IMR-90 (cell line): Measurements from ENCODE around the gene KRT82. TPM values are rescaled to one million over a fixed set of nuclear protein-coding genes. Genes with fewer than 3 reads are reported as not detected.

Source experiments
- ATAC-seq: fragments of 200-7000 bp; cut with Tn5 transposase; 2 replicates; pipeline ENCODE4 v1.9.1; 2020; ENCODE audit warnings: low read depth, mild to moderate bottlenecking, moderate library complexity
- BruUV-seq: library from RNA; stranded (reverse); fragments of 400-500 nt; replicated peaks from 2 replicates; lab custom pipeline; 2021; lab: Mats Ljungman, UMichigan
- CTCF ChIA-PET: fragments of 300-600 bp; formaldehyde crosslinking; extraction: SDS; loops from one replicate; lab custom pipeline; 2021; ENCODE audit warnings: antibody characterized with exemption; lab: Yijun Ruan, JAX
- POLR2A ChIA-PET: fragments of 300-600 bp; sonication (Branson Sonifier 250); formaldehyde crosslinking; loops from one replicate; lab custom pipeline; 2022; ENCODE audit warnings: antibody characterized with exemption; ENCODE audit not compliant: unreplicated experiment; lab: Charles Lee
- DNase-seq: peaks from one replicate; pipeline ENCODE4 v3.0.0; 2013
- H2AFZ ChIP-seq: replicated peaks from 2 replicates; pipeline ENCODE3; 2013; ENCODE audit warnings: low read length, mild to moderate bottlenecking; ENCODE audit not compliant: poor library complexity
- H2AK5ac ChIP-seq: 2 replicates; pipeline ENCODE4 v1.6.1; 2013; ENCODE audit warnings: low read depth, low read length, inconsistent platforms
- H2AK9ac ChIP-seq: replicated peaks from 2 replicates; pipeline ENCODE3; 2013; ENCODE audit warnings: mild to moderate bottlenecking, low read depth, low read length, moderate library complexity; ENCODE audit not compliant: poor library complexity
- H2BK120ac ChIP-seq: 2 replicates; pipeline ENCODE4 v1.6.1; 2013; ENCODE audit warnings: low read depth, low read length, inconsistent platforms
- H2BK15ac ChIP-seq: 3 replicates; pipeline ENCODE4 v1.6.1; 2013; ENCODE audit warnings: low read depth, low read length, inconsistent platforms
- H2BK20ac ChIP-seq: 2 replicates; pipeline ENCODE4 v1.6.1; 2013; ENCODE audit warnings: low read depth, mild to moderate bottlenecking, inconsistent platforms, low read length, moderate library complexity
- H2BK5ac ChIP-seq: 2 replicates; pipeline ENCODE4 v1.6.1; 2013; ENCODE audit warnings: mild to moderate bottlenecking, low read depth, low read length, inconsistent platforms; ENCODE audit not compliant: poor library complexity, severe bottlenecking
- H3K14ac ChIP-seq: replicated peaks from 2 replicates; pipeline ENCODE4 v1.6.1; 2013; ENCODE audit warnings: low read depth, low read length, inconsistent platforms
- H3K18ac ChIP-seq: 2 replicates; pipeline ENCODE4 v1.6.1; 2013; ENCODE audit warnings: low read depth, low read length, control low read depth
- H3K23ac ChIP-seq: 2 replicates; pipeline ENCODE4 v1.6.1; 2013; ENCODE audit warnings: low read depth, low read length, inconsistent platforms
- H3K27ac ChIP-seq: 2 replicates; pipeline ENCODE4 v1.5.1; 2013; ENCODE audit warnings: mild to moderate bottlenecking, control low read depth, low read length; ENCODE audit not compliant: insufficient read depth
- H3K27me3 ChIP-seq: 2 replicates; pipeline ENCODE4 v1.6.1; 2013; ENCODE audit warnings: low read length; ENCODE audit not compliant: control insufficient read depth, insufficient read depth
- H3K36me3 ChIP-seq: 2 replicates; pipeline ENCODE4 v1.6.1; 2013; ENCODE audit warnings: low read length, mixed read lengths; ENCODE audit not compliant: control insufficient read depth, insufficient read depth
- H3K4ac ChIP-seq: 2 replicates; pipeline ENCODE4 v1.6.1; 2013; ENCODE audit warnings: low read depth, low read length, inconsistent platforms
- H3K4me1 ChIP-seq: 2 replicates; pipeline ENCODE4 v1.6.1; 2013; ENCODE audit warnings: low read length, mixed read lengths; ENCODE audit not compliant: control insufficient read depth, insufficient read depth
- H3K4me2 ChIP-seq: 2 replicates; pipeline ENCODE4 v1.6.1; 2013; ENCODE audit warnings: low read depth, mild to moderate bottlenecking, control low read depth, low read length, moderate library complexity
- H3K4me3 ChIP-seq: 2 replicates; pipeline ENCODE4 v1.5.1; 2013; ENCODE audit warnings: low read depth, mild to moderate bottlenecking, control low read depth, low read length, moderate library complexity; ENCODE audit not compliant: insufficient read depth
- H3K56ac ChIP-seq: 2 replicates; pipeline ENCODE4 v1.6.1; 2013; ENCODE audit warnings: low read length, inconsistent platforms; ENCODE audit not compliant: insufficient read depth; ENCODE audit errors: extremely low read depth
- H3K79me1 ChIP-seq, 2 experiments: 2 replicates each; pipeline ENCODE4 v1.6.1; 2013; ENCODE audit warnings: low read length in 2 of 2, inconsistent platforms in 1 of 2, low read depth in 1 of 2
- H3K9ac ChIP-seq: 2 replicates; pipeline ENCODE4 v1.6.1; 2013; ENCODE audit warnings: low read depth, low read length, control low read depth
- H3K9me1 ChIP-seq: 2 replicates; pipeline ENCODE4 v1.6.1; 2013; ENCODE audit warnings: low read length, inconsistent platforms; ENCODE audit not compliant: insufficient read depth
- H3K9me3 ChIP-seq: 2 replicates; pipeline ENCODE4 v1.6.1; 2013; ENCODE audit warnings: low read length; ENCODE audit not compliant: control insufficient read depth, insufficient read depth
- H4K20me1 ChIP-seq: 2 replicates; pipeline ENCODE4 v1.6.1; 2013; ENCODE audit warnings: low read length, inconsistent platforms; ENCODE audit not compliant: insufficient read depth
- H4K5ac ChIP-seq: 2 replicates; pipeline ENCODE4 v1.6.1; 2013; ENCODE audit warnings: mild to moderate bottlenecking, low read depth, low read length, control low read depth
- H4K8ac ChIP-seq, 2 experiments: 2 replicates each; pipeline ENCODE4 v1.6.1; 2013; ENCODE audit warnings: low read depth in 2 of 2, low read length in 2 of 2, control low read depth in 1 of 2, inconsistent platforms in 1 of 2
- H4K91ac ChIP-seq: 2 replicates; pipeline ENCODE4 v1.6.1; 2013; ENCODE audit warnings: low read depth, low read length, inconsistent platforms; ENCODE audit not compliant: insufficient read depth
- BHLHE40 ChIP-seq: fragments of 150-350 bp; IDR thresholded peaks from 2 replicates; pipeline ENCODE4 v1.6.1; 2016; ENCODE audit warnings: mild to moderate bottlenecking, low read depth, low read length
- CHD1 ChIP-seq: IDR thresholded peaks from 2 replicates; pipeline ENCODE4 v1.6.1; 2012; ENCODE audit warnings: low read depth, low read length, improper control_type of control experiment
- RAD21 ChIP-seq: IDR thresholded peaks from 2 replicates; pipeline ENCODE4 v1.6.1; 2012; ENCODE audit warnings: low read length, improper control_type of control experiment
- RCOR1 ChIP-seq: IDR thresholded peaks from 2 replicates; pipeline ENCODE4 v1.6.1; 2012; ENCODE audit warnings: mild to moderate bottlenecking, low read length, improper control_type of control experiment; ENCODE audit not compliant: insufficient replicate concordance
- RFX5 ChIP-seq: IDR thresholded peaks from 2 replicates; pipeline ENCODE4 v1.8.0; 2012; ENCODE audit warnings: low read depth, mild to moderate bottlenecking, low read length, moderate library complexity
- WGBS, 2 experiments: methylation state at CpG; one replicate each; pipeline versions ENCODE4 v1.1.5 to v1.1.7; 2013; ENCODE audit warnings: missing lambda C conversion rate in 2 of 2; ENCODE audit not compliant: insufficient read length in 1 of 2; ENCODE audit errors: extremely low coverage in 2 of 2; 5-methylcytosine and 5-hydroxymethylcytosine counted together
- dilution Hi-C: fragments of 300-500 bp; cut with HindIII; formaldehyde crosslinking; loops from one replicate; pipeline ENCODE4 v1.14.3; 2018; ENCODE audit warnings: low sequenced_read_pairs; ENCODE audit not compliant: unreplicated experiment
- in situ Hi-C: fragments of 300-500 bp; cut with MboI; formaldehyde crosslinking; loops from 3 replicates; pipeline ENCODE4 v1.14.3; 2019; ENCODE audit warnings: low sequenced_read_pairs, inconsistent platforms, mixed read lengths
- intact Hi-C: fragments of 100-400 bp; cut with micrococcal nuclease; formaldehyde crosslinking; loops from 2 replicates; pipeline ENCODE4 v1.10.0; 2022
- polyA plus RNA-seq, 3 experiments: library from polyadenylated mRNA; depleted of rRNA; stranded (reverse); fragments of >200 nt; gene quantifications; 2 replicates each; pipeline ENCODE4 v1.2.3, GENCODE V29; 2012; ENCODE audit warnings: low replicate concordance in 1 of 3
- total RNA-seq: library from RNA; depleted of rRNA; stranded (reverse); fragments of >200 nt; gene quantifications from 2 replicates; pipeline ENCODE4 v1.2.3, GENCODE V29; 2012

KRT82 gene
- total and polyA plus RNA-seq, 2 of the 4 experiments (the other 2 are of a cell fraction): not detected

- peaks cover 3% of the 10 kb centered on the region; the same call in 1 of the 2 replicates for H3K9me1 ChIP-seq
- H4K91ac ChIP-seq: no peak overlapping the region
- H3K9ac ChIP-seq: no peak overlapping the region
- intact Hi-C loops (no loop called here), in situ Hi-C loops (no loop called here), dilution Hi-C loops (no loop called here)
- no peak overlapping the region for H2BK15ac ChIP-seq
- no peak overlapping the region for H3K4me2 ChIP-seq
- H3K27me3 ChIP-seq: peaks cover 53% of the 10 kb centered on the region
- H2BK5ac ChIP-seq: no peak overlapping the region
- TF ChIP-seq CHD1 (no peak), BHLHE40 (no peak), RFX5 (no peak), RCOR1 (no peak), RAD21 (no peak)
- no peaks in the 10 kb centered on the region for H3K4me1 ChIP-seq
- no peak overlapping the region for H3K4ac ChIP-seq
- DNase-seq: no peak
- H2AFZ ChIP-seq: no peak overlapping the region
- H2AK9ac ChIP-seq: no peak overlapping the region
- BruUV-seq: no TSS peak
- no peak overlapping the region for H2BK20ac ChIP-seq
- H2BK120ac ChIP-seq: no peak overlapping the region
- ATAC-seq: no peak
- CTCF ChIA-PET: interaction anchor here (0.9 to 1.4 kb wide), 2 partner anchors 10 to 34 kb away, joined by 3 to 9 read pairs; no protein-coding TSS in a partner anchor
- no peak overlapping the region for H2AK5ac ChIP-seq
- H4K20me1 ChIP-seq: no peaks in the 10 kb centered on the region
- POLR2A ChIA-PET: no interaction called here
- H3K56ac ChIP-seq: no peak overlapping the region
- H3K23ac ChIP-seq: no peak overlapping the region
- WGBS, 2 experiments: 90% methylated on average over 2 of the region's 11 CpGs; no CpG with 5 or more reads in 1 of the 2 experiments
- H3K14ac ChIP-seq: no peak overlapping the region
- H3K79me1 ChIP-seq: no peaks in the 10 kb centered on the region
- H3K36me3 ChIP-seq: no peaks in the 10 kb centered on the region
- H3K4me3 ChIP-seq: no peak overlapping the region
- H4K5ac ChIP-seq: no peak overlapping the region
- no peaks in the 10 kb centered on the region for H3K9me3 ChIP-seq
- no peak overlapping the region for H3K27ac ChIP-seq
- H3K18ac ChIP-seq: no peak overlapping the region
- H4K8ac ChIP-seq: no peak overlapping the region
These were observed 43.9 kb downstream of the KRT82 start for GRCh38 chr12:52362118-52362726.
